ENCODE data around the gene TRIM2. TPM values are rescaled to one million over a fixed set of nuclear protein-coding genes. Genes with fewer than 3 reads are reported as not detected.

The TRIM2 gene
- total and polyA plus RNA-seq, 2 of the 8 experiments (the other 6 are each of a cell fraction or from before 2014, with no cell fraction given), result 34.0 to 59.8 TPM

GRCh38 chr4:153179100-153179499 is 25.1 kb upstream of the TRIM2 start:
- Histone ChIP-seq H4K91ac (replicated peaks; ENCODE audit: insufficient read length, low read length) (no peak overlapping the region), H4K8ac (ENCODE audit: extremely low read depth, insufficient read depth, low read length) (no peak overlapping the region), H3K27ac (ENCODE audit: low read depth, low read length) (no peak overlapping the region), H2BK5ac (ENCODE audit: low read depth, low read length) (no peak overlapping the region), H3K4ac (replicated peaks; ENCODE audit: insufficient read length, low read depth, low read length) (no peak overlapping the region), H3K18ac (ENCODE audit: extremely low read depth, low read length) (no peak overlapping the region), H2BK15ac (ENCODE audit: low read length) (no peak overlapping the region), H3K56ac (replicated peaks; ENCODE audit: insufficient read length, low read depth, low read length) (no peak overlapping the region), H3K4me3 (ENCODE audit: extremely low read depth in 1 of 4, insufficient read depth in 2 of 4, low read depth in 3 of 4, low read length in 4 of 4) (no peak overlapping the region), H2BK120ac (replicated peaks; ENCODE audit: low read depth, low read length) (no peak overlapping the region), H3K4me2 (ENCODE audit: insufficient read depth in 1 of 2, low read depth in 2 of 2, low read length in 2 of 2) (no peak overlapping the region), H3K4me1 (replicated peaks in 1 of 4; ENCODE audit: control insufficient read depth in 3 of 4, insufficient read depth in 4 of 4, low read length in 3 of 4) (peaks cover 0 to 4% (median 0%) of the 10 kb centered on the region in 4 experiments; a peak in 1 of 7 replicates), H2BK20ac (ENCODE audit: low read length) (no peak overlapping the region), H4K5ac (ENCODE audit: insufficient read length, low read depth, low read length) (no peak overlapping the region), H3K9ac (replicated peaks in 1 of 4; ENCODE audit: extremely low read depth in 1 of 4, low read depth in 3 of 4, low read length in 3 of 4) (no peak overlapping the region), H3K79me1 (ENCODE audit: low read depth, low read length) (no peaks in the 10 kb centered on the region), H3K9me3 (ENCODE audit: insufficient read depth in 2 of 2, low read depth in 1 of 2, low read length in 1 of 2) (no peaks in the 10 kb centered on the region), H2BK12ac (ENCODE audit: low read depth, low read length) (no peak overlapping the region), H4K20me1 (replicated peaks in 1 of 2; ENCODE audit: control insufficient read depth in 1 of 2, insufficient read depth in 2 of 2, low read length in 2 of 2) (no peaks in the 10 kb centered on the region), H3K79me2 (ENCODE audit: control insufficient read depth in 1 of 2, insufficient read depth in 2 of 2, low read length in 2 of 2) (no peaks in the 10 kb centered on the region), H3K27me3 (replicated peaks in 1 of 4; ENCODE audit: control insufficient read depth in 3 of 4, extremely low read depth in 1 of 4, insufficient read depth in 3 of 4, low read length in 3 of 4) (no peaks in the 10 kb centered on the region), H3K14ac (ENCODE audit: insufficient read length) (no peak overlapping the region), H3K23me2 (ENCODE audit: low read depth, low read length) (no peaks in the 10 kb centered on the region), H2AFZ (ENCODE audit: low read length) (no peak overlapping the region), H3K36me3 (ENCODE audit: control insufficient read depth in 2 of 4, insufficient read depth in 4 of 4, low read length in 3 of 4) (no peaks in the 10 kb centered on the region), H2AK5ac (ENCODE audit: low read depth, low read length) (no peak overlapping the region), H3K23ac (ENCODE audit: insufficient read length) (no peak overlapping the region)
- POLR2A ChIA-PET (ENCODE audit: partially characterized antibody), result no interaction called here
- CTCF ChIA-PET (ENCODE audit: partially characterized antibody), result interaction anchor here (1.0 kb wide), 1 partner anchor 26 kb away, joined by 3 read pairs; no protein-coding TSS in a partner anchor
- FAIRE-seq (no peak), DNase-seq (ENCODE audit: low read depth in 1 of 2, low spot score in 2 of 2) (no peak)
- TF ChIP-seq ATF2 (IDR thresholded peaks at IDR 0.05; ENCODE audit: low read length), result no peak
- no peak for TF ChIP-seq CEBPB (IDR thresholded peaks at IDR 0.05; ENCODE audit: low read depth, low read length)
